Epithelial cell of prostate (primary cell): ENCODE results near the gene DNAJC19.
A peak's percentile ranks its signal among the peaks of the same experiment; 100 is the strongest.

Experiments
- DNase-seq: peaks from one replicate; pipeline ENCODE4 v3.0.0-alpha.2; 2011; ENCODE audit warnings: low read depth, low spot score
- H3K27ac ChIP-seq: fragments of 450-650 bp; 2 replicates; pipeline ENCODE4 v1.5.1; 2017; ENCODE audit warnings: mild to moderate bottlenecking

DNAJC19 gene

DNA sequence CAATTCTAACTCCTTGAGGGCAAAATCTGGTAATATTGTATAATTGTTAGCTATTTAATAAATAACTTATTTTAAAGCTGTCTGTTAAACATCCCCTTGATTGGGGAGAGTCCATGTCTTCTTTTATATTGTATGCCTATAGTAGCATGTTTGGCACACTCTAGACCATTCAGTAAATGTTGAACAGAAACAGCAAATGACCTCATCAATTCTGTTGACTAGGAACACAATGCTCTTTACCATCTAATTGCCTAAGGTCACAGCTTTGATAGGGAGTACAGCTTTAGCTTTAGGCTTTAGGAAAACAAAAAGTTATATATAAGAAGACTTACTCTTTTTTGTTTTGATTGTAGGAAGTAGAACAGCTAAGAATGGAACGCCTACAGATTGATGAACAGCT, 27.0 kb downstream of the DNAJC19 start:
- DNase-seq: no peak
- no peak overlapping the region for H3K27ac ChIP-seq

DNA sequence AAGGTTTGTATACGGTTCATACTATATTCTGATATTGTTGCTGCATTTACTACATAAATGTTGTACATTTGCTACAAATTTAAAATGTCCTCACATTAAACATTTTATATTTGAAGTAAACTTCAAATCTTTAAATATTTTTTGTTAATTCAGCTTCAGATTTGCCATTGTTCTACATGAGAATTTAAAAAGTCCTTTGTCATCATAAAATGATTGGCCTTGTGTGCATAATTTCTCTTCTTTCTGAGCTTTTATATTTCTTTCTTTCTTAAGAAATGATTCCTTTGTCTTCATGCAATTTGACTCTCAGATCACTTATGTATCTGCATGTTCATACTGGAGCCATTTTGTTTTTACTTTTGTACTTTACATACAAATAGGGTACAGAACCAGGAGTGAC, 28.0 kb downstream of the DNAJC19 start:
- DNase-seq: no peak
- no peak overlapping the region for H3K27ac ChIP-seq

DNA sequence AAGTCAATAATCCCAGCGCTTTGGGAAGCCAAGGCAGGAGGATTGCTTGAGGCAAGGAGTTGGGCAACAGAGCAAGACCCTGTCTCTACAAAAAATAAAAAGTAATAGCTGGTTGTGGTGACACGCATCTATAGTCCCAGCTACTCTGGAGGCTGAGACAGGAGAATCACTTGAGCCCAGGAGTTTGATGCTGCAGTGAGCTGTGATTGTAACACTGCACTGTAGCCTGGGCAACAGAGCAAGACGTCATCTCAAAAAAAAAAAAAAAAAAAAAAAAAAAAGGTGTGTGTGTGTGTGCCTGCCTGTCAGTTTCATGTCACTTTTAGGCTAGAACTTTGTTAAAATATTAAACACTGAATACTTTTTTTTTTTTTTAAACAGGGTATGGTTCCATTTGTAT, 28.4 kb downstream of the DNAJC19 start:
- DNase-seq: no peak
- no peak overlapping the region for H3K27ac ChIP-seq

DNA sequence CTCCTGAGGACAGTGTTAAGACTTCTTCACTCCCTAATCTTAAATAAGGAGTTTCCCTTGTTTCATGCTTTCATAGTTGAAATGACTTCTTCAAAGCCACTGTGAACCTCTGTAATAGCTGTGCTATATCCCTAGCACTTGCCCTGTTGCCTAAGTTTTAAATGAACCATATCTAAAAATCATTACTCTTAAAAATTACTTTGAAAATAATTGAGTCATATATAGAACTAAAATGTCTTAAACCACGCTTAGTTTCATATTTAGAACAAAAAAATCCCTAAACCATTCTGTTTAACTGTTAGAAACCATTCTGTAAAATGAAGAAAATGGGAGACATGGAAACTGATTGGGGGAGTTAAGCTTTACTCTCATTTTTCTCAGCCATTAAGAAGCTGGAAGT, 29.8 kb downstream of the DNAJC19 start:
- no peak overlapping the region for H3K27ac ChIP-seq
- DNase-seq: no peak

DNA sequence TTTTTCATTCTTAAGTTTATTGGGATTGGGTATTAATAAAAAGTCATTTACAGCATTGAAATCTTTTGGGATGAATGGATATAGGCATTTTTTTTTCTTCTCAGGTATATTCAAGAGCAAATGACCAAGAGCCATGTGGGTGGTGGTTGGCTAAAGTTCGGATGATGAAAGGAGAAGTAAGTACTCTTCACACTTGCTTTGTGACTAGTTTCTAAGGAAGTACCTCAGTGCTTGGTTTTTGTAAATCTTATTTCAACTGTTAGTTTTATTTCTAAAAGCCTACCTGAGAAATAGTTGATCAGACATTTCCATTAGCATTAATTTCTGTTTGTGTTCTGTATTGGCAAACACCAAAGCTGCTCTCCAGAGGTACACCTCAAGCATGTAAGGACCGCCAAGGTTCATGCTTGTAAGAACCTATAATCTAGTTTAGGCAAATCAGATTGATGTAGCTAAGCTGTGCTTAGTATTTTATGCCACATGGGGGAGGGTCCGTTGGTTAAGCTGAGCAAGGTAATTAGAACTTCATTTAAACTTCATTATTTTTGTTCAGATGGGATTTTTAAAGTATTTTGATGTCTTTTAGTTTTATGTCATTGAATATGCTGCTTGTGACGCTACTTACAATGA, 41.7 kb downstream of the DNAJC19 start:
- no peak for DNase-seq
- H3K27ac ChIP-seq: peak overlapping the region; percentile 7

DNA sequence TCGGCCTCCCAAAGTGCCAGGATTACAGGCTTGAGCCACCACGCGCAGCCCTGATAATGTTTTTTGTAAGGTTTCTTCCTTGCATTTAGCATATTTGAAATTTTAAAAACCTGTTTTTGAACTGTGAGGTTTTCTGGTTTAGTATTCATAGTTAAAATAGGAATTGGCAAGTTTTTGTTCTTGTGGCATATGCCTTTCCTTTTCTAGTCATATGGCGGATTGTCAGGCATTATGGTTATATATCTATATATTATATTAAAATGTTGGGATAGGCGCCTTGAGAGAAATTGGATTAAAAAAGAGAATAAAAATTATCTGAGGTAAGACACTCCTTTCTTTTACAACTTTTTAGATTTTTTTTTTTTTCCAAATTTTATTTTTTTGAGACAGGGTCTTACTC, 48.7 kb downstream of the DNAJC19 start:
- no peak overlapping the region for H3K27ac ChIP-seq
- DNase-seq: no peak

DNA sequence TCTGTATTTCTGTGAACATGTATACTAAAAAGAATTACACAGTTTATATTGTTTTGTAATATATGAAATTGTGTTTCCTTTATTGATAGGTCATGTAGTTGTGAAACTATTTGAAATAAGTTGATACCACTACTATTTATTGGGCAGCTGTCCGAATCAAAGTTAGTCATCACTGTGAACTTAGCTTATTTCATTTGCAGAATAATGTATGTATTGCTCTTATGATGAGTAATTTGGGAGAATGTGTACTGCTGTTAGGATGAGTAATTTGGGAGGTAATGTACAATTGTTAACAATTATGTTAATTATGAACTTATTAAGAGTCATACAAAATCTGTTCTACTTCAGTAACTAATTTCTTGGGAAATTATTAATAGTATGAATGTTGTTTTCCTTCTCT, 54.9 kb downstream of the DNAJC19 start:
- DNase-seq: no peak

More for the DNA sequence above, 54.9 kb downstream of the DNAJC19 start:
- H3K27ac ChIP-seq: peak overlapping the region; percentile 16
